Left kidney (tissue), 2 donors: ENCODE measurements around the gene CNNM4. TPM values are rescaled to one million over a fixed set of nuclear protein-coding genes. Genes with fewer than 3 reads are reported as not detected.

Experiments used
- DNase-seq: peaks from one replicate; pipeline ENCODE4 v3.0.0-alpha.2; 2013
- polyA plus RNA-seq: library from polyadenylated mRNA; unstranded; fragments of 120-200 nt; gene quantifications from one replicate; pipeline ENCODE4 v1.2.1, GENCODE V29; 2013; ENCODE audit not compliant: insufficient read length

The CNNM4 gene
- polyA plus RNA-seq, 1 donor = 14.3 TPM

- DNase-seq = no peak
Observed at GRCh38 chr2:96757477-96757860, 3.2 kb upstream of the CNNM4 start.

- no peak for DNase-seq
Observed at GRCh38 chr2:96758987-96759386, 1.7 kb upstream of the CNNM4 start.

- DNase-seq = no peak
Observed at GRCh38 chr2:96759548-96759947, 1.2 kb upstream of the CNNM4 start.

GRCh38 chr2:96760986-96761832 is 507 bp downstream of the CNNM4 start:
- no peak for DNase-seq

- DNase-seq = no peak
Observed at GRCh38 chr2:96762529-96763311, 2.0 kb downstream of the CNNM4 start.

GRCh38 chr2:96763511-96764252 is 3.0 kb downstream of the CNNM4 start:
- DNase-seq = no peak

GRCh38 chr2:96764253-96764637 is 3.5 kb downstream of the CNNM4 start:
- no peak for DNase-seq

- no peak for DNase-seq
Observed at GRCh38 chr2:96767135-96767871, 6.6 kb downstream of the CNNM4 start.

GRCh38 chr2:96768083-96768561 is 7.4 kb downstream of the CNNM4 start:
- no peak for DNase-seq

- no peak for DNase-seq
Observed at GRCh38 chr2:96769814-96770213, 9.1 kb downstream of the CNNM4 start.

- DNase-seq = no peak
Observed at GRCh38 chr2:96770442-96771202, 9.9 kb downstream of the CNNM4 start.

- DNase-seq = no peak
Observed at GRCh38 chr2:96771796-96772618, 11.3 kb downstream of the CNNM4 start.

- no peak for DNase-seq
Observed at GRCh38 chr2:96772903-96773671, 12.4 kb downstream of the CNNM4 start.

GRCh38 chr2:96773922-96774321 is 13.2 kb downstream of the CNNM4 start:
- DNase-seq = no peak

GRCh38 chr2:96775160-96775559 is 14.5 kb downstream of the CNNM4 start:
- no peak for DNase-seq

- DNase-seq = no peak
Observed at GRCh38 chr2:96783388-96783787, 22.7 kb downstream of the CNNM4 start.

- no peak for DNase-seq
Observed at GRCh38 chr2:96787411-96787810, 26.7 kb downstream of the CNNM4 start.

GRCh38 chr2:96788442-96789244 is 27.9 kb downstream of the CNNM4 start:
- no peak for DNase-seq
